SK-N-SH (cell line): ENCODE measurements around the gene ITPRID1.

Experiments
- EZH2phosphoT487 ChIP-seq: fragments of 200-600 bp; sonication (generic); IDR thresholded peaks from 2 replicates; pipeline ENCODE4 v1.6.1; 2017; ENCODE audit warnings: low read depth, mixed run types, mild to moderate bottlenecking, antibody characterized with exemption, moderate library complexity, borderline replicate concordance
- FOXJ3 ChIP-seq: sonication (generic); formaldehyde crosslinking; IDR thresholded peaks from 2 replicates; pipeline ENCODE4 v1.5.1; 2020; ENCODE audit warnings: mild to moderate bottlenecking, missing genetic modification reagents
- FOXM1 ChIP-seq: IDR thresholded peaks from 2 replicates; pipeline ENCODE4 v1.4.0; 2012; ENCODE audit warnings: low read depth, mild to moderate bottlenecking
- GABPA ChIP-seq: IDR thresholded peaks from 2 replicates; pipeline ENCODE4 v1.4.0; 2012; ENCODE audit warnings: low read depth, mild to moderate bottlenecking
- SIN3A ChIP-seq: IDR thresholded peaks from 2 replicates; pipeline ENCODE4 v1.6.1; 2012; ENCODE audit warnings: low read depth, mild to moderate bottlenecking, low read length, moderate library complexity, borderline replicate concordance
- SMC3 ChIP-seq: IDR thresholded peaks from 2 replicates; pipeline ENCODE4 v1.6.1; 2012; ENCODE audit warnings: low read depth, low read length, improper control_type of control experiment
- TAF1 ChIP-seq: IDR thresholded peaks from 2 replicates; pipeline ENCODE4 v1.6.1; 2012; ENCODE audit warnings: low read depth, mild to moderate bottlenecking, low read length, moderate library complexity, borderline replicate concordance
- TF ChIP-seq, protein P1 (sequence below): fragments of 150-350 bp; IDR thresholded peaks from 2 replicates; pipeline ENCODE4 v1.6.1; 2017; ENCODE audit warnings: antibody characterized with exemption, low read length, low read depth, borderline replicate concordance
- TF ChIP-seq, protein P2 (sequence below): fragments of 200-600 bp; sonication (generic); IDR thresholded peaks from 2 replicates; pipeline ENCODE4 v1.6.1; 2017; ENCODE audit warnings: antibody characterized with exemption, mild to moderate bottlenecking, moderate library complexity
- TF ChIP-seq, protein P3 (sequence below): IDR thresholded peaks from 2 replicates; pipeline ENCODE4 v1.4.0; 2012; ENCODE audit warnings: low read depth, borderline replicate concordance

DNA sequence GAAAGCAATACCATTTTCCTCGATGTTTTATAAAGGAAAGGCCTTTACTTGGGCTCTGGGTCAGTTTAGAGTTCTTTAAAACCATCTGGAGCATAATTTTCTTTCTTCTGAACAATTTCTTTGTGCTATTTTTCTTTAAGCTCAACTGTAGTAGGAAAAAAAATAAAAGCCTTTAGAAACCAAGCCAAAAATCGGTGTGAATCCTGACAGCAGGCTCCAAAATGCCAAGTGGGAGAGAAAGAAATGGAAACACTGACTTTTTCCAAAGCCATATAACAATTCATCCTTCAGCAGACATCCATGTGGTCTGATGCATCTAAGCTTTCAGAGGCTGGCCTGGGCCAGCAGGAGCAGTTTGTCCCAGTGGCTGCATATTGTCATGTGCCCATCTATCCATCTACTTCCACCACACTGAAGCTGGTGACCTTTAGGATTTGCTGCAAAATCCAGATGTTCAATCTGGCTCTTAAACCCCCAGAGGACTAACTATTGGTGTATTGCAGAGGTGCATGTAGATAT, 23.0 kb upstream of the ITPRID1 start:
- TF ChIP-seq, protein P1, sequence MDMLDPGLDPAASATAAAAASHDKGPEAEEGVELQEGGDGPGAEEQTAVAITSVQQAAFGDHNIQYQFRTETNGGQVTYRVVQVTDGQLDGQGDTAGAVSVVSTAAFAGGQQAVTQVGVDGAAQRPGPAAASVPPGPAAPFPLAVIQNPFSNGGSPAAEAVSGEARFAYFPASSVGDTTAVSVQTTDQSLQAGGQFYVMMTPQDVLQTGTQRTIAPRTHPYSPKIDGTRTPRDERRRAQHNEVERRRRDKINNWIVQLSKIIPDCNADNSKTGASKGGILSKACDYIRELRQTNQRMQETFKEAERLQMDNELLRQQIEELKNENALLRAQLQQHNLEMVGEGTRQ: no peak
- TF ChIP-seq, protein P2, sequence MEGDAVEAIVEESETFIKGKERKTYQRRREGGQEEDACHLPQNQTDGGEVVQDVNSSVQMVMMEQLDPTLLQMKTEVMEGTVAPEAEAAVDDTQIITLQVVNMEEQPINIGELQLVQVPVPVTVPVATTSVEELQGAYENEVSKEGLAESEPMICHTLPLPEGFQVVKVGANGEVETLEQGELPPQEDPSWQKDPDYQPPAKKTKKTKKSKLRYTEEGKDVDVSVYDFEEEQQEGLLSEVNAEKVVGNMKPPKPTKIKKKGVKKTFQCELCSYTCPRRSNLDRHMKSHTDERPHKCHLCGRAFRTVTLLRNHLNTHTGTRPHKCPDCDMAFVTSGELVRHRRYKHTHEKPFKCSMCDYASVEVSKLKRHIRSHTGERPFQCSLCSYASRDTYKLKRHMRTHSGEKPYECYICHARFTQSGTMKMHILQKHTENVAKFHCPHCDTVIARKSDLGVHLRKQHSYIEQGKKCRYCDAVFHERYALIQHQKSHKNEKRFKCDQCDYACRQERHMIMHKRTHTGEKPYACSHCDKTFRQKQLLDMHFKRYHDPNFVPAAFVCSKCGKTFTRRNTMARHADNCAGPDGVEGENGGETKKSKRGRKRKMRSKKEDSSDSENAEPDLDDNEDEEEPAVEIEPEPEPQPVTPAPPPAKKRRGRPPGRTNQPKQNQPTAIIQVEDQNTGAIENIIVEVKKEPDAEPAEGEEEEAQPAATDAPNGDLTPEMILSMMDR: no peak
- TF ChIP-seq SMC3 (no peak), FOXM1 (no peak), EZH2phosphoT487 (no peak), SIN3A (no peak), GABPA (no peak), FOXJ3 (CRISPR knock-in tag) (no peak), TAF1 (no peak)
- TF ChIP-seq, protein P3, sequence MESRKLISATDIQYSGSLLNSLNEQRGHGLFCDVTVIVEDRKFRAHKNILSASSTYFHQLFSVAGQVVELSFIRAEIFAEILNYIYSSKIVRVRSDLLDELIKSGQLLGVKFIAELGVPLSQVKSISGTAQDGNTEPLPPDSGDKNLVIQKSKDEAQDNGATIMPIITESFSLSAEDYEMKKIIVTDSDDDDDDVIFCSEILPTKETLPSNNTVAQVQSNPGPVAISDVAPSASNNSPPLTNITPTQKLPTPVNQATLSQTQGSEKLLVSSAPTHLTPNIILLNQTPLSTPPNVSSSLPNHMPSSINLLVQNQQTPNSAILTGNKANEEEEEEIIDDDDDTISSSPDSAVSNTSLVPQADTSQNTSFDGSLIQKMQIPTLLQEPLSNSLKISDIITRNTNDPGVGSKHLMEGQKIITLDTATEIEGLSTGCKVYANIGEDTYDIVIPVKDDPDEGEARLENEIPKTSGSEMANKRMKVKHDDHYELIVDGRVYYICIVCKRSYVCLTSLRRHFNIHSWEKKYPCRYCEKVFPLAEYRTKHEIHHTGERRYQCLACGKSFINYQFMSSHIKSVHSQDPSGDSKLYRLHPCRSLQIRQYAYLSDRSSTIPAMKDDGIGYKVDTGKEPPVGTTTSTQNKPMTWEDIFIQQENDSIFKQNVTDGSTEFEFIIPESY: no peak
